ENCODE data around the gene TBX2.
"Not testable (repeated sequence)": the region's sequence is repeated elsewhere in the genome, so short reads cannot be mapped to it uniquely, and the experiment has no call there.

Gene TBX2

GRCh38 chr17:61399131-61400065, at the start of gene TBX2:
Gene TBX2 (plus strand): TSS chr17:61399843. CDS start chr17:61400177, 334 bp downstream.
- DNase-seq (ENCODE audit: low spot score) = peak; percentile 78

DNA sequence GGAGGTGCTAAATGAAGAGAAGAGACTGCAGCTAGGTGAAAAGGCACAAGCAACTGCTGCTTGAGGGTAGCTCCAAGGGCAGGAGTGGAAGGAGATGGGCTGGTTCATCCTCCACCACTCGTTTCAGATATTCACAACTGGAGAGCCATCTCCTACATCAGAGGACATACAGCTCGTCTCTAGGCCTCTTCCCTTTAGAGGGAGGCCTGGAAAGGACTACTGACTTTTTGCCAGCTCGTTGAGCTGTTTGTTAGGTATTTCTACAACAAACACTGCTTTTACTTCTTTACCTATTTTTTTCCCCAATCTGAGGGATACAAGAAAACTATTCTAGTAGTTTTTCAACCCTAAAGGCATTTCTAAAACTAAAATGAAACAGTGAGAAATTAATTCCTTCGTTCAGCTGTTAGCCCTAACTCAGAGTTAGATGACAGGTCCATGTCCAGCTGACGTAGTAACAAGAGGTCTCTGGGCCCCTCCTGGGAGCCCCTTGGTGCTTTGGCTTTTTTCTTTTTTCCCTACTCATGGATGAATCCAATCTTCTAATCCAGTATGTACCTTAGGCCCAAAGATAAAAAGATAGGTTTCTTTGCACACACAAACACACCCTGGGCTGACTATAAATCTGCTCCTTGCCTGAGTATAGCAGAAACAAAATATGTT, 47.8 kb upstream of the TBX2 start:
- DNase-seq (ENCODE audit: low spot score) = no peak

GRCh38 chr17:61352408-61352770, 47.3 kb upstream of the TBX2 start:
- DNase-seq (ENCODE audit: low spot score) = no peak

GRCh38 chr17:61352781-61353491, 46.7 kb upstream of the TBX2 start:
- no peak for DNase-seq (ENCODE audit: low spot score)

DNA sequence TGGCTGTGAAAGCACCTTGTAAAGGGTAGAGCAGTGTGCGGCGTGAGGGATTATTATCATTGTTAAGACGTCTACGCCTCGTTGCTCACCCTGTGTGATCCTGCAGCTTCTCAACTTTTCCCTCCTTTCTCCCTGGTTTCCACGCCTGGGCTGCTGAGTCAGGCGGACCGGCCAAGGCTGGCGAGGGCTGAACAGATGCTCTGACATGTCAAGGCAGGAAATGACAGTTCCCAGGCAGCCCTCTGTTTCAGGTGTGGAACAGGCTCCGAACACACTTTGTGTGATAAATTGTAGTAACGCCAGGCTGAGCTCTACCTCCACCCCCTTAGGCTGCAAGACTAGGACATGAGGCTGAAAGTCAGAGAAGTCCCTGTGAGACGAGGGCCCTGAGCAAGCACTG, 46.0 kb upstream of the TBX2 start:
- DNase-seq (ENCODE audit: low spot score) = no peak

DNA sequence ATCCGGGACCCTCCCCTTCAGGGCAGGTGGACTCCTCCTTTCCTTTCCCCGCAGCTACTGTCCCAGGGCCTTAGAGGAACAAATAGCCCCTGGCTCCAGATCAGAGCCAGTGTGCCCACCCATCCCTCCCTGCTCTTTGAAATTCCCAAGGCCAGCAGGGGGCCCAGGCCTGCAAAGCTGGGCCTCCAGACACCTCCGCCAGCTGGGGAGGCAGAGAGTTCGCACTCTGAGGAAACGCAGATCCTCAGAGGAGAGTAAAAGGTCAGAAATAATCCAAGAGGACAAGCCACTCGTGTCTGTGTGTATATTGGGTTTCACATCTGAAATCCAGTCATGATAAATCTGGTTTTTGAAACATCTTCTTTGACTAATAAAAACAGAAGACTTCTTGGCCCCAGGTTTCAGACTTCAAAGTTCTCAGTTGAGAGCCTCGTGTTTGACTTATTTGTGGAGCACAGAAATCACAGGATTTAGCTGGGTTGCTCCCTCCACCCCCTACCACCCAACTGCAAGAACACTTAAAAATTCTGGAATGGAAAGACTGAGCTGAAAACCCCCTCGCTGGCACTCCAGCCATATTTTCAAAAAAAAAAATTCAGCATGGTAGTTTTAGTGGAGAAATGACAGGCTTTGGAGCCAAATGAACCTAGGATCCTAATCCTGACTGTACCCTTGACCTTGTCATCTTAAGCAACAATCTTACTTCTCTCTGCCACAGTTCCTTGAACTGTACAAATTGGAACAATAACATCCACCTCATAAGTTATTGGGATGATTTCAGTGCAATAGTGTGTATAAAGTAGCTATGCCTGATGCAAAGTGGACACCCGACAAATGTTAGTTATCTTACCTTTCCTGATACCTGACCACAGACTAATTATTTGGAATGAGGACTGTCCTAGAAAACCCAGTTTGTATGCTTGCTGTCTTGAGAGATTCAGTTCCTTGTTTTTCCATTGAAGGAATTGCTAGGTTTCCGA, 44.5 kb upstream of the TBX2 start:
- DNase-seq (ENCODE audit: low spot score) = no peak

DNA sequence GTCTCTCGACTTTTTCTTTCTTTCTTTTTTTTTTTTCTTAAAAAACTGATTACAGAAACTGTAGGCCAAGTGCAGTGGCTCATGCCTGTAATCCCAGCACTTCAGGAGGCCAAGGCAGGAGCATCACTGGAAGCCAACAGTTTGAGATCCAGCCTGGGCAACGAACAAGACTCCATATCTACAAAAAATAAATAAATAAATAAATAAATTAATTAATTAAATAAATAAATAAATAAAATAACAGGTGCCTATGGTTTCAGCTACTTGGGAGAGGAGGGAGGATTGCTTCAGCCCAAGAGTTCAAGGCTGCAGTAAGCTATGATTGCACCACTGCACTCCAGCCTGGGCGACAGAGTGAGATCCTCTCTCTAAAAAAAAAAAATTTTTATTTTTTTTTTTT, 42.6 kb upstream of the TBX2 start:
- not testable (repeated sequence) for DNase-seq (ENCODE audit: low spot score)

- not testable (repeated sequence) for DNase-seq (ENCODE audit: low spot score)
Measured at GRCh38 chr17:61359513-61359912, 40.1 kb upstream of the TBX2 start.

DNA sequence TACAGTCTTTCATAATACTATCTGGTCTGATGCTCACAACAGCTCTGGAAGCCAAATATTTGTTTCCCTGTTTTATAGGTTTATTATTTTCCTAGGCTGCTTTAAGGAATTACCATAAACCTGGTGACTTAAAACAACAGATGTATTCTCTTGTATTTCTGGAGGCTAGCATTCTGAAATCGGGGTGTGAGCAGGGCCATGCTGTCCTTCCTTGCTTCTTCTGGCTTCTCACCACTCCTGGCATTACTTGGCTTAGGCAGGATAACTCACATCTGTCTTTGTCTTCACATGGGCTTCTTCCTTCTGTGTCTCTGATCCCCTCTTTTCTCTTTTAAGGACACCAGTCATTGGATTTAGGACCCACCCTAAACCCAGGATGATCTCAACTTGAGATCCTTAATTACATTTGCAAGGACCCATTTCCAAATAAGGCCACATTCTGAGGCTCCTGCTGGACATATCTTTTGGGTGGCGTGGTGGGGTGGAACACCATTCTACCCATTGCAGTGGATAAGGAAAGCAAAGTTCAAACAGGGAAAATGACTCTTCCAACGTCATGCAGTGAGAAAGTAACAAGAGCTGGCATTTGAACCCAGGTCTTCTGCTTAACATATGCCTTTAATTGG, 39.2 kb upstream of the TBX2 start:
- no peak for DNase-seq (ENCODE audit: low spot score)

DNA sequence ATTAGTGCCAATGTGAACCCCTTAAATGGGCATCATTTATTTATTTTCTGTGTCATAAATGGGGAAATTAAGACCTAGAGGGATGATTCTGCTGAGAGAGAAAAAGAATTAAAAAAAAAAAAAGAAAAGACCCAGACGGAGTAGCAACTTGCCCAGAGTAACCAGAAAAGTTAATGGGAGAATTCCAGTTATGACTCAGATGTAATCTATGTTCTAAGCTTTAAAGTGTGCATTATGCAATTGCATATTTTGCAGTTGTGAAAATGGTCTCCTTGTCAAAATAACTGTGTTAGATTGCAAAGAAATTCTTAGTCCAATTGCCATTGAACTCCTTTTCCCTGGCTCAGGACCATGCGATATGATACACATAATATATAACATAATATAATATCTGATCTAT, 38.6 kb upstream of the TBX2 start:
- DNase-seq (ENCODE audit: low spot score) = no peak

GRCh38 chr17:61362396-61362795, 37.2 kb upstream of the TBX2 start:
- no peak for DNase-seq (ENCODE audit: low spot score)

DNA sequence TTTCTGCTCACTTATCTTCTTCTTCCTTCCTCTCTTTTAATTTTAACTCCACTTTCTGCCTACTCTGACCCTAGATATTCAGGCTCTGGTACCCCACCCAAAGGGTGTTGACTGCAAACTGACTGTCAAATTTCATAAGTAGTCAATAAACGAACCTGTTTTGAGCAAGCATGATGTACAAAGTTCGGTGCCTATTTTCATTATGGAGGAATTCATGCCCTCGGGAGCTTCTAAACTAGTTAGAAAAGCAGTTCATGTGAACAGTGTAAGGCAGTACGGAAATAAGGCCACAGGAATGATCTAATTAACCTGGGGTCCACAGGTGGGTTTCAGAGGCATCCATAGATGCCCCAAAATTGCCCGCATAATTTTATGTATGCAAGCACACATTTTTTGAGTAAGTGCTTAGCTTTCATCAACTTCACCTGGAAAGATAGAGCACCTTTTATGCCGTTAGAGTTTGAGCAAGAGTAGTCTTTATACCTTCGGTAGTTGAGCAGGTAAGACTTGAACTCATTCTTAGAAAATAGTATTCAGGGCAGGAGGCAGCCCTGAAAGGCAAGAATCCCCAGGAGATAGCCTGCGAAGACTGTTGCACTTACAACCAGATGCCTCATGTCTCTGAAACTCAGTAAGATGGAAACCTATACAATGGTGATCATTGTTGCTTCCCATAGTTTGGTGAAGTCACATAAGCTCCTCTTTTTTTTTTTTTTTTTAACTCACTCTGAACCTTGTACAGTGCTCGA, 36.6 kb upstream of the TBX2 start:
- no peak for DNase-seq (ENCODE audit: low spot score)

DNA sequence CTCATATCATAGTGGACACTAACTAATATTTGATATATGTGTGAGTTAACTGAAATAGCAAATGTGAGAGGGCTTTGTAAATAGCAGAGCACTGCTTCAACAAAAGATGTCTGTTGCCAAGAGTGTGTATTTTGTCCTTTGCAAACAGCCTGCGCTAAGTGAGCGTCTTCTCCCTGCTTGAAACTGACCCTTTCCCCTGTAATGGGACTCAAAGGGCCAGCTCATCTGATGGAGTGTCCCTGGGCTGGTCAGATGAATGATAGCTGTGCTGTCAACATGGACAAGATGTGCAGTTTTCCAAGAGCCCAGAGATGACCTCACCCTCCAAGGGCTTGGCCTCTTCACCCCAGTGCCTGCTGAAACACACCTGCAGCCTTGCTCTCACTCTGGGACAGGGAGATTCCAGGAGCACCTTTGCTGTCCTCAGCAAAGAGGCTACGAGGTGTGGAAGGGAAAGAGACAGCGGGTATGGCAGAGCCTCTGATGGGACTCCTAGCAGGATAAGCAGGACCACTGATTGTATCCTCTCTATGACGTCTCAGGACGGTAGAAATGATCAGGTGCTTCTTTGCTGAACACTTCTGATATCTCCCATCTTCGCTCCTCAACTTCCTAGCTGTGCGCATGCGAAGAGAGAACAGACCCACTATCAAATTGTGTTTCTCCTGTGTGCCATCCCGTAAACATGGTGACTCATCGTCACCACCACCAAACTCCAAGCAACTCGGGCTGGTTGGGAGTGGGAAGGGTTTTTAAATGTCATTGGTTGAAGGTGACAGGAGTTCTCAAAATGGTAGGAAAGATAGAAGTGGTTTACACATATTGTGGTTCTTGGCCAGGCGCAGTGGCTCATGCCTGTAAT, 35.8 kb upstream of the TBX2 start:
- no peak for DNase-seq (ENCODE audit: low spot score)

DNA sequence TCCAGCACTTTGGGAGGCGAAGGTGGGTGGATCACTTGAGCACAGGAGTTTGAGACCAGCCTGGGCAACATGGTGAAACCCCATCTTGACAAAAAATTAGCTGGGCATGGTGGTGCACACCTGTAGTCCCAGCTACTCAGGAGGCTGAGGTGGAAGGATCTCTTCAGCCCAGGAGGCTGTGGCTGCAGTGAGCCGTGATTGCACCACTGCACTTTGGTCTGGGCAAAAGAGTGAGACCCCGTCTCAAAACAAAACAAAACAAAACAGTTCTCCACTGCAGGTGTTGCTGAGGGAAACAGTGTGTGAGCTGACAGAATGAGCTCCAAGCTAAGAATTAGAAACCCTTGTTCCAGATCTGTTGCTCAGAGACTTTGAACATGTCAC, 35.2 kb upstream of the TBX2 start:
- DNase-seq (ENCODE audit: low spot score) = no peak

DNA sequence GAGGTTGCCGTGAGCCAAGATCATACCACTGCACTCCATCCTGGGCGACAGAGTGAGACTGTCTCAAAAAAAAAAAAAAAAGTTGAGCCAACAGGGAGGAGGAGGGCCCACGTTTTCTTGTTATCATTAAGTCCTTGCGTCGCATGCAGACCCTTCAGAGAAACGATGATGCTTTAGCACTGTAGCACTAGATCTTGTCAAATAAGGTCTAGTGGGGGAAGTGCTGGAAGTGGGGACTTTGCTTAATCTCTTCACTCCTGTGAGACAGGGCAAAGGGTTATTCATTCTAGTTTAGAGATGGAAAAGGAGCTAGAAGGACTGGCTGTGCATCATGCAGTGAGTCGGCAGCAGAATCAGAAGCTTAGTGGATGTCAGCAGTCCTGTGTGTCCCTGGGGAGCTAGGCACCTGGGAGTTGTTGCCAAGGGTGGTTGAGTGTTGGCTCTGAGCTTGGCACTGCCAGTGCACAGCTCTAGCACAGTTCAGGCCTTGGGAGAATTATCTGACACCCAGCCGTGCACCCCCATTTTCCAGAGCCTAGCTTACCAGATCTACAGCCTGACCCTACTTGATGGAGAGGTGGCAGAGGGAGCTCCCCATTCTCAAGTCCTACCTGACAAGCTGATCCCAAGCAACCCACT, 33.4 kb upstream of the TBX2 start:
- no peak for DNase-seq (ENCODE audit: low spot score)

DNA sequence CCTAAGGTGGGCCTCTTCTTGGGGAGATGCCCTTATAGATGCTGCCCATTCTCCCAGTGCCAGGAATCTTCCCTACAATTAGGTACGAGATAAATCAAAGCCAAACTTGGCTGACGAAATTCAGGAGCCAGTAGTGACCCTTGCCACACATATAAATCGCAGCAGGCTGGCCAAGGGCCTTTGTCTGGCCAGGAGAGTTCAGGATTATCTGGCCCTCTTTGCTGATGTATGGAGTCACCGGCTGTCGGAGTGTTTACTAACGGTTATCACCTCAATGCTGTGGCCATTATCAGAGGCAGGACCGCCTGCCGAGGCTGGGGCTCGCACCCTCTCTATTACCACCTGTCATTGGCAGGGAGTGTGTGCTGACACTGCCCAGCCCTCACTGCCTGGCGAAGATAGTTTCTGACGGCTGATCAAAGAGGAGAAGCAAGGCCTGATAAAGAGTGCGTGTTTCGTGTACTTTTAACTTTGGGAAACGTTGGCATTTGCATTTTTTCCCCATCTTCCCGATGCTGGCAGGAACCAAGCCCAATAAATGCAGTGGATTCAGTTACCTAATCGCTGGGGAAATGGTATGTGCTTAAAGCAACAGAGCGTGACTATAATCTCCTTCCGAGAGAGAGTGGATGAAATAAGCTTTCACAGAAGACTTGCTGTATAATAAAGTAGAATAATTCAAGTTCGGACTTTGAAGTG, 32.8 kb upstream of the TBX2 start:
- no peak for DNase-seq (ENCODE audit: low spot score)

DNA sequence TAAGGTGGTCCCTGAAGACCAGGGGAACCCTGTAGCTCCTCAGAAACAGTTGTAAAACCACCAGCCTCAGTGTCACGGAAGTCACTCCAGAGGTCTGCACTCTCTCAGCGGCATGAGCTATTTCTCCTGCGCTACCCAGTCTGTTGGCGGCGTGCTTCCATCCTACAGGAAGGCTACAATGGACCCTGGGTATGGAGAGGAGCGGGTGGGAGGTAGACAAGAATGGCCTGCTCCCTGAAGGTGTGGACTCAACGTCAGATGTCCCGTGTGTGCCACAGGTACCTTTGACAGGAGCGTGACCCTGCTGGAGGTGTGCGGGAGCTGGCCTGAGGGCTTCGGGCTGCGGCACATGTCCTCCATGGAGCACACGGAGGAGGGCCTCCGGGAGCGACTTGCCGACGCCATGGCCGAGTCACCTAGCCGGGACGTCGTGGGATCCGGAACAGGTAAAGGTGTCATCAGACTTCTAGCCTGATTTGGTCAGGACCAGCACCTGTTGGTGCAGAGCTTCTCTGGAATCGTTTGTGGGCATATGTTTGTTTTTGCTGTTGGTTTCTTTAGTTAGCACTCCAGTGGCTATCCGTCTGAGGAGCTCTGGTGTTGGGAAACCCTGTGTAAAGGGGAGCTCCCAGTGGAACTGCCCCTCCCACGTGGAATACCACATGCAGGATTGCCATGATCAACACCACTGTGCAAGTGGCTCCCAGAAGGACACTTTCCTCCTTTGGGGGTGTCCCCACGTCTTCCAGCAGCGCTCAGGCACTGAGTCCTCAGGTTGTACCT, 31.4 kb upstream of the TBX2 start:
- no peak for DNase-seq (ENCODE audit: low spot score)

Data from LoVo (cell line).